ENCODE results near the gene BCL2A1.

GRCh38 chr15:79967298-79968182 is 3.5 kb downstream of the BCL2A1 start:
- no peak for TF ChIP-seq ZBTB33 (IDR thresholded peaks at IDR 0.05)
- no peak for TF ChIP-seq SP1 (IDR thresholded peaks at IDR 0.05)
- TF ChIP-seq CTCF (IDR thresholded peaks at IDR 0.05; ENCODE audit: low read depth, low read length, missing input control), result no peak
- no peak for TF ChIP-seq MAX (IDR thresholded peaks at IDR 0.05)
- no peak for TF ChIP-seq EGR1 (IDR thresholded peaks at IDR 0.05; ENCODE audit: low read depth in 2 of 2)
- TF ChIP-seq REST (IDR thresholded peaks at IDR 0.05), result no peak
- TF ChIP-seq RAD21 (IDR thresholded peaks at IDR 0.05), result no peak
- TF ChIP-seq YY1 (IDR thresholded peaks at IDR 0.05), result no peak
- no peak for TF ChIP-seq FOXA1 (IDR thresholded peaks at IDR 0.05)
- TF ChIP-seq ATF3 (IDR thresholded peaks at IDR 0.05), result no peak
- TF ChIP-seq TAF1 (conservative IDR thresholded peaks at IDR 0.05), result no peak
- TF ChIP-seq GABPA (IDR thresholded peaks at IDR 0.05 in 1 of 2, conservative IDR thresholded peaks at IDR 0.05 in 1 of 2), result no peak
- no peak for TF ChIP-seq NR2F2 (IDR thresholded peaks at IDR 0.05)

Data from liver (tissue), 3 donors.